ENCODE results near the gene SLC4A11.

The SLC4A11 gene

DNA sequence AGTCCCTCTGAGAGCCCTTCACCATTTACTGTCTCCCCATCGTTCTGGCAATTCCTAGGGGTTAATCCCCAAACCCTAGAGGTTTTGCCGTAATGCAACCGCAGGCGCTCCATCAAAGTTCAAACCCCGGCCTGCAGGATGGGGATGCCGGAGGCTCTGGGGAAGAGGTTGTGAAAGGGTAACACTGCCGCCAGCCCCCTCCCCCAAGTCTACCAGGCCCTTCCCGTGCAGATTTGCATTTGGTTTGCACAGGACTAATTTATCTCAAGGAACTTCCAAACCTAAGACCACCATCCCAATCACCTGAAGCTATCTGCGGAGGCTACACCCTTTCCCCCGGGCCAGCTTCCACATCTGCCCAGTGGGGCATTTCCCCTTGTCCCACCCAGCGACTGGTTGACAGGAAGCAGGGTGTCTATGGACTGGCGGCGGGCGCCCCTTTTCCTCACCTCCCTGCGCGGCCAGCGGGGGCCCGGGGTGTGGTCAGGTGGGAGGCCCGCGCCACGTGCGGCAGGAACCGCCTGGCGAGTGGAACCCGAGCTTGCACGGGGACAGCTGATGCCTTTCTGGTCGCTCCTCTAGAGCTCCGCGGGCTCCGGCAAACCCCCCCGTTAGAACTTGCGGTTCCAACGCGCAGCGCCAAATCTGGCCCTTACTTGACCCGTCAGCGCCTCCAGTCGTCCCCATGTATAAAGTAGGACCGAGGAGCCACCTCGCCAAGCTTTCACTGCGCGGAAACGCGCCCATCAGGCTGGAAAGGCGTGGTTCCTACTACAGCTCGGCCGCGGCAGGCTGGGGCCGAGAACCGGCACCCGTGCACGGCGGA is 9.4 kb upstream of the SLC4A11 start:
- in situ Hi-C loops (cut with MboI; ENCODE audit: low sequenced_read_pairs, unreplicated experiment), result no loop called here
- TF ChIP-seq, protein P1, sequence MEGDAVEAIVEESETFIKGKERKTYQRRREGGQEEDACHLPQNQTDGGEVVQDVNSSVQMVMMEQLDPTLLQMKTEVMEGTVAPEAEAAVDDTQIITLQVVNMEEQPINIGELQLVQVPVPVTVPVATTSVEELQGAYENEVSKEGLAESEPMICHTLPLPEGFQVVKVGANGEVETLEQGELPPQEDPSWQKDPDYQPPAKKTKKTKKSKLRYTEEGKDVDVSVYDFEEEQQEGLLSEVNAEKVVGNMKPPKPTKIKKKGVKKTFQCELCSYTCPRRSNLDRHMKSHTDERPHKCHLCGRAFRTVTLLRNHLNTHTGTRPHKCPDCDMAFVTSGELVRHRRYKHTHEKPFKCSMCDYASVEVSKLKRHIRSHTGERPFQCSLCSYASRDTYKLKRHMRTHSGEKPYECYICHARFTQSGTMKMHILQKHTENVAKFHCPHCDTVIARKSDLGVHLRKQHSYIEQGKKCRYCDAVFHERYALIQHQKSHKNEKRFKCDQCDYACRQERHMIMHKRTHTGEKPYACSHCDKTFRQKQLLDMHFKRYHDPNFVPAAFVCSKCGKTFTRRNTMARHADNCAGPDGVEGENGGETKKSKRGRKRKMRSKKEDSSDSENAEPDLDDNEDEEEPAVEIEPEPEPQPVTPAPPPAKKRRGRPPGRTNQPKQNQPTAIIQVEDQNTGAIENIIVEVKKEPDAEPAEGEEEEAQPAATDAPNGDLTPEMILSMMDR (IDR thresholded peaks at IDR 0.05; ENCODE audit: borderline replicate concordance, control extremely low read depth, extremely low read depth, insufficient read depth, missing control alignments), result no peak
- peak; percentile 64 for DNase-seq (ENCODE audit: low spot score)

DNA sequence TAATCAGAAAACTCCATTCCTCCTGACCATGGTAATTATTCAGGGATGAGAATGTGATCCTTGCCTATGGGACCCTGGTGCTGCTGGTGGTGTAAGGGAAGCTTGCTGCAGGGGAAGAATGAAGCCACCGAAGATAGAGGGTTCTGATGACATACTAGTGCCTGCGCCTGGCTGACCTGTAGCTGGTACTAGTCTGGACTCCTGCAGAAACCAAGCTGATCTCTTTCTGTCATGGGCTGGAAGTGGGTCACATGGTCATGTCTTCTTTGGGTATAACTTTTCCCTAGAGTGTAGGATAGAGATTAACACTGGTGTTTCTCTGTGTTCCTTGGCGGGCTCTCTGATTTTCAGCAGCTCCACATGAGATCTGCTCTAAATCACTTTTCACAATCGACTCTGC is 8.6 kb upstream of the SLC4A11 start:
- in situ Hi-C loops (cut with MboI; ENCODE audit: low sequenced_read_pairs, unreplicated experiment), result no loop called here
- TF ChIP-seq, protein P1 (IDR thresholded peaks at IDR 0.05; ENCODE audit: borderline replicate concordance, control extremely low read depth, extremely low read depth, insufficient read depth, missing control alignments), result no peak

DNA sequence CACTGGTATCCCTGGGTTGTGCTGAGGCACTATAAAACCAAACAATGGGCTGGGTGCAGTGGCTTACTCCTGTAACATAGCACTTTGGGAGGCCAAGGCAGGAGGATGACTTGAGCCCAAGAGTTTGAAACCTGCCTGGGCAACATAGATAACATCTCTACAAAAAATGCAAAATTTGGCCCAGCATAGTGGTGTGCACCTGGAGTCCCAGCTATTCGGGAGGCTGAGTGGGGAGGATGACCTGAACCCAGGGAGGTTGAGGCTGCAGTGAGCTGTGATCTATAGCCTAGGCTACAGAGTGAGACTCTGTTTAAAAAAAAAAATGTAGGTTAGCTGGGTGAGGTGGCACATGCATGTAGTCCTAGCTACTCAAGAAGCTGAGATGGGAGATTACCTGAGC is 7.7 kb upstream of the SLC4A11 start:
- TF ChIP-seq, protein P1 (IDR thresholded peaks at IDR 0.05; ENCODE audit: borderline replicate concordance, control extremely low read depth, extremely low read depth, insufficient read depth, missing control alignments), result no peak
- in situ Hi-C loops (cut with MboI; ENCODE audit: low sequenced_read_pairs, unreplicated experiment), result no loop called here

More for the DNA sequence above, 8.6 kb upstream of the SLC4A11 start:
- DNase-seq (ENCODE audit: low spot score), result no peak

DNA sequence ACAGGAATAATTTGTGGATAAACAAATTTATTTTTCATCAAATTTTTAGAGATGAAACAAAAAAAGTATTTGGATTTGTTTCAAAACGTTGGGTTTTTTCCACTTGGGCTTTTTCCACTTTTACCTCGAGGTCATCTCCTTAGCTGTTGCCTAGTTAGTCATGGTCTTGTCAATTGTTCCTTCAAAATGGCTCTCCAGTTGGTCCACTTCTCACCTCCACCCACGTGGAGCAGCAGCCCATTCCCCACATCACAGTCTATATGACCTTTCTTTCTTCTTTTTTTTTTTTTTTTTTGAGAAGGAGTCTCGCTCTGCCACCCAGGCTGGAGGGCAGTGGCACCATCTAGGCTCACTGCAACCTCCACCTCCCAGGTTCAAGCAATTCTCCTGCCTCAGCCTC is 6.7 kb upstream of the SLC4A11 start:
- TF ChIP-seq, protein P1 (IDR thresholded peaks at IDR 0.05; ENCODE audit: borderline replicate concordance, control extremely low read depth, extremely low read depth, insufficient read depth, missing control alignments), result no peak
- in situ Hi-C loops (cut with MboI; ENCODE audit: low sequenced_read_pairs, unreplicated experiment), result no loop called here
- DNase-seq (ENCODE audit: low spot score), result no peak

More for the DNA sequence above, 7.7 kb upstream of the SLC4A11 start:
- DNase-seq (ENCODE audit: low spot score), result no peak

DNA sequence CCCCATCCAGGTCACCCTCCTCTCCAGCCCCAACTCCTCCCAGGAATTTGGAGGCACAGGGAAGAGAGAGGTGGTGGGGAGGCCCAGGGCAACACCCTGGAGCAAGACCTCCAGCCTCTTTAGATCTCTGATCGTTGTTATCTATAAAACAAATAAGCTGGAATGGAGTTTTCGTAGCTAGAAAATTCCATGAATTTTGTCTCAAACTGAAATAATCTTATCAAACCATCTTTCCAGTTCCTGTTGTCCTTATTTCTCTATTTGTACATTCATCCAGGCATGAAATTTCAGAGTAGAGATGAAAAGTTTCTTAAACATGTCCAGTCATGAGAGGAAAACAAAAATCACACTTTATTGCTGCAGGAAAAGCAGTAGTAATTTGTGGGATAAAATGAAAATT is 6.2 kb upstream of the SLC4A11 start:
- TF ChIP-seq, protein P1 (IDR thresholded peaks at IDR 0.05; ENCODE audit: borderline replicate concordance, control extremely low read depth, extremely low read depth, insufficient read depth, missing control alignments), result no peak
- DNase-seq (ENCODE audit: low spot score), result no peak
- in situ Hi-C loops (cut with MboI; ENCODE audit: low sequenced_read_pairs, unreplicated experiment), result no loop called here

DNA sequence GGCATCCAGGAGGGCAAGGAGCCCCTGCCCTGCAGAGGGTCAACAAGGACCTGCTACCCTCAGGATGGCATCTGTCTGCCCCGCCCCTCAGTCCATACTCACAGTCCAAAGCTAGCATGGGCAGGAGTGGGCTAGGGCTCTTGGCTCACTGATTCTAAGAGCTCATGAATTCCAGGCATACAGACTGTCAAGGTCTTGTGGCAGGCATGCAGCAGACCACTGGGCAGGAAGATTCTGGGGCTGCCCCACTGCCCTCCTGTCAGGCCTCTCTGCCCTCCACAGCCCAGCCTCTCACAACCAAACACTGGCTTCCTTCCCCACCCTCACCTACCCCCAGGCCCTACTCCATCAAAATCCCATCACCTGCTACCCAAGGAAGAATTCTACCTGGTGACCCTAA is 5.6 kb upstream of the SLC4A11 start:
- in situ Hi-C loops (cut with MboI; ENCODE audit: low sequenced_read_pairs, unreplicated experiment), result no loop called here
- TF ChIP-seq, protein P1 (IDR thresholded peaks at IDR 0.05; ENCODE audit: borderline replicate concordance, control extremely low read depth, extremely low read depth, insufficient read depth, missing control alignments), result no peak
- DNase-seq (ENCODE audit: low spot score), result no peak
